WTC11 (cell line): ENCODE data around the gene LTK. TPM values are rescaled to one million over a fixed set of nuclear protein-coding genes. Genes with fewer than 3 reads are reported as not detected.
A peak's percentile ranks its signal among the peaks of the same experiment; 100 is the strongest.

ENCODE experiments used
- ATAC-seq: fragments of 200-7000 bp; cut with Tn5 transposase; 2 replicates; pipeline ENCODE4 v1.10.0; 2021; ENCODE audit warnings: mild to moderate bottlenecking, moderate library complexity
- CTCF ChIA-PET: fragments of 300-600 bp; sonication (Branson Sonifier 250); formaldehyde crosslinking; loops from one replicate; lab custom pipeline; 2021; ENCODE audit warnings: antibody characterized with exemption; lab: Charles Lee
- POLR2A ChIA-PET: fragments of 350-600 bp; sonication (Branson Sonifier 250); formaldehyde crosslinking; loops from one replicate; lab custom pipeline; 2021; ENCODE audit warnings: antibody characterized with exemption; lab: Charles Lee
- DNase-seq: peaks from one replicate; pipeline ENCODE4 v3.0.0; 2021; ENCODE audit warnings: low spot score
- H3K27ac Mint-ChIP-seq: 2 replicates; pipeline ENCODE4 v1.8.0; 2021; ENCODE audit warnings: mixed read lengths
- H3K27me3 Mint-ChIP-seq: 2 replicates; pipeline ENCODE4 v1.8.0; 2021; ENCODE audit warnings: low read depth, mild to moderate bottlenecking, moderate library complexity, mixed read lengths
- H3K36me3 Mint-ChIP-seq: 2 replicates; pipeline ENCODE4 v1.8.0; 2021; ENCODE audit warnings: mixed read lengths
- H3K4me1 Mint-ChIP-seq: 2 replicates; pipeline ENCODE4 v1.8.0; 2022; ENCODE audit warnings: mixed read lengths
- H3K4me3 Mint-ChIP-seq: 2 replicates; pipeline ENCODE4 v1.8.0; 2021; ENCODE audit warnings: mild to moderate bottlenecking, moderate library complexity, mixed read lengths
- H3K9me3 Mint-ChIP-seq: 2 replicates; pipeline ENCODE4 v1.8.0; 2021; ENCODE audit warnings: mixed read lengths
- E2F4 ChIP-seq: sonication (generic); formaldehyde crosslinking; IDR thresholded peaks from 2 replicates; pipeline ENCODE4 v1.8.1; 2022; ENCODE audit warnings: low read depth, mild to moderate bottlenecking, moderate library complexity, missing genetic modification reagents, borderline replicate concordance
- ETV6 ChIP-seq: sonication (generic); formaldehyde crosslinking; IDR thresholded peaks from 2 replicates; pipeline ENCODE4 v1.8.1; 2022; ENCODE audit warnings: mild to moderate bottlenecking, missing genetic modification reagents
- FOXK1 ChIP-seq: sonication (generic); formaldehyde crosslinking; IDR thresholded peaks from 2 replicates; pipeline ENCODE4 v1.8.0; 2022; ENCODE audit warnings: mild to moderate bottlenecking, moderate library complexity, missing genetic modification reagents
- GABPB1 ChIP-seq: sonication (generic); formaldehyde crosslinking; IDR thresholded peaks from 2 replicates; pipeline ENCODE4 v1.8.1; 2023; ENCODE audit warnings: mild to moderate bottlenecking, missing genetic modification reagents
- JAZF1 ChIP-seq: fragments of 250-450 bp; sonication (Bioruptor Pico); IDR thresholded peaks from 2 replicates; pipeline ENCODE4 v1.9.0; 2021; ENCODE audit warnings: moderate library complexity, mild to moderate bottlenecking, inconsistent platforms
- KAT7 ChIP-seq: sonication (generic); formaldehyde crosslinking; IDR thresholded peaks from 2 replicates; pipeline ENCODE4 v1.8.1; 2023; ENCODE audit warnings: missing genetic modification reagents, mild to moderate bottlenecking, borderline replicate concordance
- MYBL2 ChIP-seq: sonication (generic); formaldehyde crosslinking; IDR thresholded peaks from 2 replicates; pipeline ENCODE4 v1.8.1; 2023; ENCODE audit warnings: mild to moderate bottlenecking, moderate library complexity, missing genetic modification reagents
- NFYB ChIP-seq: sonication (generic); formaldehyde crosslinking; conservative IDR thresholded peaks from 2 replicates; pipeline ENCODE4 v1.8.0; 2022; ENCODE audit warnings: low read depth, missing genetic modification reagents
- NR1H2 ChIP-seq: sonication (generic); formaldehyde crosslinking; IDR thresholded peaks from 2 replicates; pipeline ENCODE4 v1.9.0; 2021; ENCODE audit warnings: mild to moderate bottlenecking, moderate library complexity, missing genetic modification reagents
- PREB ChIP-seq: sonication (generic); formaldehyde crosslinking; IDR thresholded peaks from 2 replicates; pipeline ENCODE4 v1.8.1; 2022; ENCODE audit warnings: mild to moderate bottlenecking, missing genetic modification reagents, moderate library complexity, borderline replicate concordance
- RORB ChIP-seq: fragments of 250-450 bp; sonication (Bioruptor Pico); IDR thresholded peaks from 2 replicates; pipeline ENCODE4 v1.9.0; 2021; ENCODE audit warnings: mild to moderate bottlenecking
- SMAD3 ChIP-seq: sonication (generic); formaldehyde crosslinking; IDR thresholded peaks from 2 replicates; pipeline ENCODE4 v1.8.0; 2022; ENCODE audit warnings: missing genetic modification reagents, mild to moderate bottlenecking, borderline replicate concordance
- SOX15 ChIP-seq: fragments of 250-450 bp; sonication (Bioruptor Pico); IDR thresholded peaks from 2 replicates; pipeline ENCODE4 v1.9.0; 2021; ENCODE audit warnings: mild to moderate bottlenecking
- SP1 ChIP-seq: sonication (generic); formaldehyde crosslinking; conservative IDR thresholded peaks from 2 replicates; pipeline ENCODE4 v1.8.1; 2022; ENCODE audit warnings: missing genetic modification reagents
- TEAD1 ChIP-seq: sonication (generic); formaldehyde crosslinking; IDR thresholded peaks from 2 replicates; pipeline ENCODE4 v1.8.0; 2022; ENCODE audit warnings: mild to moderate bottlenecking, missing genetic modification reagents
- TEAD4 ChIP-seq: sonication (generic); formaldehyde crosslinking; IDR thresholded peaks from 2 replicates; pipeline ENCODE4 v1.8.0; 2022; ENCODE audit warnings: mild to moderate bottlenecking, missing genetic modification reagents
- ZNF121 ChIP-seq: sonication (generic); formaldehyde crosslinking; IDR thresholded peaks from 2 replicates; pipeline ENCODE4 v1.8.0; 2023; ENCODE audit warnings: missing genetic modification reagents
- ZNF219 ChIP-seq: sonication (generic); formaldehyde crosslinking; IDR thresholded peaks from 2 replicates; pipeline ENCODE4 v1.8.0; 2023; ENCODE audit warnings: missing genetic modification reagents, mild to moderate bottlenecking, borderline replicate concordance
- ZNF281 ChIP-seq: sonication (generic); formaldehyde crosslinking; IDR thresholded peaks from 2 replicates; pipeline ENCODE4 v1.8.0; 2023; ENCODE audit warnings: mild to moderate bottlenecking, missing genetic modification reagents
- ZNF671 ChIP-seq: fragments of 250-450 bp; sonication (Bioruptor Pico); IDR thresholded peaks from 2 replicates; pipeline ENCODE4 v1.8.0; 2021; ENCODE audit warnings: mild to moderate bottlenecking
- ZSCAN18 ChIP-seq: fragments of 250-450 bp; sonication (Bioruptor Pico); IDR thresholded peaks from 2 replicates; pipeline ENCODE4 v2.1.2; 2022; ENCODE audit warnings: mild to moderate bottlenecking, moderate library complexity
- total RNA-seq: library from RNA; stranded (reverse); gene quantifications from 3 replicates; pipeline ENCODE4 v1.2.3, GENCODE V29; 2021
- TF ChIP-seq, protein P1 (sequence below): sonication (generic); formaldehyde crosslinking; IDR thresholded peaks from 2 replicates; pipeline ENCODE4 v1.8.0; 2022; ENCODE audit warnings: missing genetic modification reagents
- TF ChIP-seq, protein P2 (sequence below): sonication (generic); formaldehyde crosslinking; IDR thresholded peaks from 2 replicates; pipeline ENCODE4 v1.8.1; 2023; ENCODE audit warnings: mild to moderate bottlenecking, missing genetic modification reagents, moderate library complexity
- TF ChIP-seq, protein P3 (sequence below): sonication (generic); formaldehyde crosslinking; conservative IDR thresholded peaks from 2 replicates; pipeline ENCODE4 v1.8.1; 2022; ENCODE audit warnings: mild to moderate bottlenecking, missing genetic modification reagents
- TF ChIP-seq, protein P4 (sequence below): sonication (generic); formaldehyde crosslinking; IDR thresholded peaks from 2 replicates; pipeline ENCODE4 v1.8.1; 2023; ENCODE audit warnings: mild to moderate bottlenecking, missing genetic modification reagents

Gene LTK
- total RNA-seq, 1 experiment from 2014 or later, result 0.66 TPM

DNA sequence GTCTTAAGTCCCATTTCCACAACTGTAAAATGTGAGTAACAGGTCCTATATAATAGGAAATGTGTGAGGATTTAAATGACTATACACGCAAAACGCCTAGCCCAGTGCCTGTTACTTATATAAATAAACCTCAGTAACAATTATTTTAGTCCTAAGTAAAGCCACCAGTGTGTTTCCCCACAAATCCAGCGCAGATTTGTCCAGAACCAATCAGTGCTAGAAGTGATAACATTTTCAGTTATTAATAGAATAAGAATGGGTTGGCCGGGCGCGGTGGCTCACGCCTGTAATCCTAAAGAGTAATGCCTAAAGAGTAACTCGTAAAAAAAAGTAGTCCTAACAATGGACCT is 29.9 kb upstream of the LTK start:
- Mint-ChIP-seq H3K27ac (peak overlapping the region; percentile 96), H3K36me3 (no peaks in the 10 kb centered on the region), H3K27me3 (peaks cover 3% of the 10 kb centered on the region; the same call in 1 of the 2 replicates), H3K4me3 (peak overlapping the region; percentile 98), H3K9me3 (no peaks in the 10 kb centered on the region), H3K4me1 (peaks cover 5% of the 10 kb centered on the region)
- no peak for TF ChIP-seq KAT7
- no peak for TF ChIP-seq PREB
- TF ChIP-seq JAZF1 (CRISPR knock-in tag), result no peak
- no peak for TF ChIP-seq TEAD4 (CRISPR knock-in tag)
- TF ChIP-seq ZNF121, result no peak
- no peak for TF ChIP-seq ZSCAN18
- TF ChIP-seq, protein P1, sequence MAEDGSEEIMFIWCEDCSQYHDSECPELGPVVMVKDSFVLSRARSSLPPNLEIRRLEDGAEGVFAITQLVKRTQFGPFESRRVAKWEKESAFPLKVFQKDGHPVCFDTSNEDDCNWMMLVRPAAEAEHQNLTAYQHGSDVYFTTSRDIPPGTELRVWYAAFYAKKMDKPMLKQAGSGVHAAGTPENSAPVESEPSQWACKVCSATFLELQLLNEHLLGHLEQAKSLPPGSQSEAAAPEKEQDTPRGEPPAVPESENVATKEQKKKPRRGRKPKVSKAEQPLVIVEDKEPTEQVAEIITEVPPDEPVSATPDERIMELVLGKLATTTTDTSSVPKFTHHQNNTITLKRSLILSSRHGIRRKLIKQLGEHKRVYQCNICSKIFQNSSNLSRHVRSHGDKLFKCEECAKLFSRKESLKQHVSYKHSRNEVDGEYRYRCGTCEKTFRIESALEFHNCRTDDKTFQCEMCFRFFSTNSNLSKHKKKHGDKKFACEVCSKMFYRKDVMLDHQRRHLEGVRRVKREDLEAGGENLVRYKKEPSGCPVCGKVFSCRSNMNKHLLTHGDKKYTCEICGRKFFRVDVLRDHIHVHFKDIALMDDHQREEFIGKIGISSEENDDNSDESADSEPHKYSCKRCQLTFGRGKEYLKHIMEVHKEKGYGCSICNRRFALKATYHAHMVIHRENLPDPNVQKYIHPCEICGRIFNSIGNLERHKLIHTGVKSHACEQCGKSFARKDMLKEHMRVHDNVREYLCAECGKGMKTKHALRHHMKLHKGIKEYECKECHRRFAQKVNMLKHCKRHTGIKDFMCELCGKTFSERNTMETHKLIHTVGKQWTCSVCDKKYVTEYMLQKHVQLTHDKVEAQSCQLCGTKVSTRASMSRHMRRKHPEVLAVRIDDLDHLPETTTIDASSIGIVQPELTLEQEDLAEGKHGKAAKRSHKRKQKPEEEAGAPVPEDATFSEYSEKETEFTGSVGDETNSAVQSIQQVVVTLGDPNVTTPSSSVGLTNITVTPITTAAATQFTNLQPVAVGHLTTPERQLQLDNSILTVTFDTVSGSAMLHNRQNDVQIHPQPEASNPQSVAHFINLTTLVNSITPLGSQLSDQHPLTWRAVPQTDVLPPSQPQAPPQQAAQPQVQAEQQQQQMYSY, result no peak
- TF ChIP-seq SOX15 (CRISPR knock-in tag), result no peak
- no peak for TF ChIP-seq TEAD1
- TF ChIP-seq MYBL2, result no peak
- no peak for TF ChIP-seq ZNF219 (CRISPR knock-in tag)
- TF ChIP-seq RORB, result no peak
- TF ChIP-seq, protein P2, sequence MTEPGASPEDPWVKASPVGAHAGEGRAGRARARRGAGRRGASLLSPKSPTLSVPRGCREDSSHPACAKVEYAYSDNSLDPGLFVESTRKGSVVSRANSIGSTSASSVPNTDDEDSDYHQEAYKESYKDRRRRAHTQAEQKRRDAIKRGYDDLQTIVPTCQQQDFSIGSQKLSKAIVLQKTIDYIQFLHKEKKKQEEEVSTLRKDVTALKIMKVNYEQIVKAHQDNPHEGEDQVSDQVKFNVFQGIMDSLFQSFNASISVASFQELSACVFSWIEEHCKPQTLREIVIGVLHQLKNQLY (CRISPR knock-in tag), result no peak
- no peak for TF ChIP-seq E2F4 (CRISPR knock-in tag)
- TF ChIP-seq FOXK1 (CRISPR knock-in tag), result no peak
- TF ChIP-seq, protein P3, sequence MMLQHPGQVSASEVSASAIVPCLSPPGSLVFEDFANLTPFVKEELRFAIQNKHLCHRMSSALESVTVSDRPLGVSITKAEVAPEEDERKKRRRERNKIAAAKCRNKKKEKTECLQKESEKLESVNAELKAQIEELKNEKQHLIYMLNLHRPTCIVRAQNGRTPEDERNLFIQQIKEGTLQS, result no peak
- no peak for DNase-seq
- no peak for ATAC-seq
- CTCF ChIA-PET, result interaction anchor here (1.0 to 3.9 kb wide), 5 partner anchors 14 to 162 kb away, joined by 4 to 24 read pairs (median 5); no protein-coding TSS in a partner anchor
- POLR2A ChIA-PET, result interaction anchor here (0.7 to 1.3 kb wide), 6 partner anchors 9 to 230 kb away, joined by 3 to 10 read pairs (median 4); partner anchors contain the start of gene MAPKBP1

DNA sequence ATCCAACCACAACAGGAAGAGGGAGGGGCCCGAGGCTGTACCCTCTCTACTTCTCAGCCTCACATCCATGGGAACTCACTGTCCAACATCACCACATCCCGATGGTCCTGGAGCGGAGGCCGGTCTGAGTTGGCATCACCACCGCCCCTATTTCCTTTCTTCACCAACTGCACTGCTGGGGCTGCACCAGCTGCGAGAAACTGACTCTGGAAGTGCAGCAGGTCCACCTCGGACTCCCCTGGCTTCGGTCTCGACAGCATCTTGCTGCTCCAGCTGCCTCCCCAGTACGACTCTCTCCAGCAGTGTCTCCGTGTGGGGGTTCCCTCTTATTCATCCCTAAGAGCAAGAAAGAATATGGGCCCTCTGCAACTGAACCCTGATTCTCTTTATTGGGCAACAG is 23.2 kb upstream of the LTK start:
- Mint-ChIP-seq H3K4me1 (no peaks in the 10 kb centered on the region), H3K36me3 (peaks cover 37% of the 10 kb centered on the region), H3K27ac (no peak overlapping the region), H3K27me3 (no peaks in the 10 kb centered on the region), H3K4me3 (no peak overlapping the region), H3K9me3 (no peaks in the 10 kb centered on the region)
- ATAC-seq, result no peak
- DNase-seq, result no peak
- POLR2A ChIA-PET, result no interaction called here
- CTCF ChIA-PET, result no interaction called here
- TF ChIP-seq JAZF1 (CRISPR knock-in tag) (no peak), ZNF219 (CRISPR knock-in tag) (no peak), TEAD1 (no peak), ZNF281 (no peak), SP1 (no peak), SOX15 (CRISPR knock-in tag) (no peak), GABPB1 (CRISPR knock-in tag) (no peak), SMAD3 (CRISPR knock-in tag) (no peak), NR1H2 (CRISPR knock-in tag) (no peak), ZNF671 (CRISPR knock-in tag) (no peak), ETV6 (CRISPR knock-in tag) (no peak), NFYB (CRISPR knock-in tag) (no peak)
- TF ChIP-seq, protein P4, sequence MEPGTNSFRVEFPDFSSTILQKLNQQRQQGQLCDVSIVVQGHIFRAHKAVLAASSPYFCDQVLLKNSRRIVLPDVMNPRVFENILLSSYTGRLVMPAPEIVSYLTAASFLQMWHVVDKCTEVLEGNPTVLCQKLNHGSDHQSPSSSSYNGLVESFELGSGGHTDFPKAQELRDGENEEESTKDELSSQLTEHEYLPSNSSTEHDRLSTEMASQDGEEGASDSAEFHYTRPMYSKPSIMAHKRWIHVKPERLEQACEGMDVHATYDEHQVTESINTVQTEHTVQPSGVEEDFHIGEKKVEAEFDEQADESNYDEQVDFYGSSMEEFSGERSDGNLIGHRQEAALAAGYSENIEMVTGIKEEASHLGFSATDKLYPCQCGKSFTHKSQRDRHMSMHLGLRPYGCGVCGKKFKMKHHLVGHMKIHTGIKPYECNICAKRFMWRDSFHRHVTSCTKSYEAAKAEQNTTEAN, result no peak
